ENCODE data around the gene KRTAP12-3.

GRCh38 chr21:44618504-44618903 is 39.2 kb upstream of the KRTAP12-3 start:
- TF ChIP-seq GATA2 (IDR thresholded peaks at IDR 0.05; ENCODE audit: low read depth, low read length) (no peak), GATA3 (IDR thresholded peaks at IDR 0.05; ENCODE audit: low read depth, low read length) (no peak)
